RPMI8226 (cell line): ENCODE results near the gene ANXA5.
"Not testable (repeated sequence)": the region's sequence is repeated elsewhere in the genome, so short reads cannot be mapped to it uniquely, and the experiment has no call there.

ENCODE experiments used
- DNase-seq: peaks from one replicate; pipeline ENCODE4 v3.0.0-alpha.2; 2015

ANXA5 gene

GRCh38 chr4:121676345-121677075 is 20.3 kb downstream of the ANXA5 start:
- DNase-seq: no peak

DNA sequence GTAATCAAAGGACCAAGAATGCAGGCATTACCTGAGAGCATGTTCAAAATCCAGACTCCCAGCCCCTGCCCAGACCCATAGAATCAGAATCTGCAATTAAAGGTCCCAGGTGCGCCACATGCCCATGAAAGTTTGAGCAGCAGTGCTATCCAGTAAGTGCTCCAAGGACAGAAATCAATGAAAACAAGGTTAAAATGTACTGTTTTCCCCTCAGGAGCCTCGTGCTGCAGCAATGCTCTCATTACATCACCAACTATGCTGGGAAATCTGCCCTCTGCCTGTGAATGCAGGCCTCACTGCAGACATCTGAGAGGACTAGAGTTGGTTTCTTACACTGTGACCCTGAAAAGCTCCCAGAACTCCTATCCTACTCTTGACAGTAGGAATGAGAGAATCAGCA is 21.1 kb downstream of the ANXA5 start:
- DNase-seq: no peak

DNA sequence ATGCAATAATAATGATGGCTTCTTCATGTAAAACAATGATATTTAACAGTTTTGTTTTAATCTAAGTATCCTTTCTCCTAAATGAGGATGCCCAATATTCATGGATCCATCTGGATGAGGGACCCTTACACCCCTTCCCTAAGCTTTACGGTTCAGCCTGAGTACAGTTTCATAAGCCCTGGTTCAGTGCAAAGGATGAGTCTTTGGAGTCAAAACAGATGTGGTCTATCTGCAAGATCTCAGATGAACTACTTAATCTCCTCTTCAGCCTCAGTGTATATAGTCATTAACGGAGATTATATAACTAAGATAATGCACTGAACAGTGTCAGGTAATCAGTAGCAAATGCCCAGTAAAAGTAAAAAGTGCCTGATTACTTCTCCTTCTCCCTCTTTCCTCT is 22.1 kb downstream of the ANXA5 start:
- DNase-seq: no peak

- no peak for DNase-seq
Observed at GRCh38 chr4:121674191-121674590, 22.6 kb downstream of the ANXA5 start.

DNA sequence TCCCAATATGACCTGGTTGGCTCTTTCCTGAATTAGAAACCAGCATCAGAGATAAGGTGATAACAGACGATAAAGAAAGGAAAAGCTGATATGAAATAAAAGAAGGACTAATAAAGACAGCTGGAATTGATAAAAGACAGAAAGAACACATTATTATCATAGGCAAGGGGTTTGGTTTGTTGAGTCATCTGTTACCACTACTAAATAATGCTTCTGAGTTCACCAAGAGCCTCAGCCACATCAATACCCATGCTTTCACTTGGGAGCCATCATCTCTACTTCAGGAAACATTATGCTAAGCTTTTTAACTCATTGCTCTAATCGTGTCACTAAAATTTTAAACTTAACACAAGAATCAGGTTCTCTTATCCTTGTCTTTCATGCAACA is 27.6 kb downstream of the ANXA5 start:
- DNase-seq: no peak

DNA sequence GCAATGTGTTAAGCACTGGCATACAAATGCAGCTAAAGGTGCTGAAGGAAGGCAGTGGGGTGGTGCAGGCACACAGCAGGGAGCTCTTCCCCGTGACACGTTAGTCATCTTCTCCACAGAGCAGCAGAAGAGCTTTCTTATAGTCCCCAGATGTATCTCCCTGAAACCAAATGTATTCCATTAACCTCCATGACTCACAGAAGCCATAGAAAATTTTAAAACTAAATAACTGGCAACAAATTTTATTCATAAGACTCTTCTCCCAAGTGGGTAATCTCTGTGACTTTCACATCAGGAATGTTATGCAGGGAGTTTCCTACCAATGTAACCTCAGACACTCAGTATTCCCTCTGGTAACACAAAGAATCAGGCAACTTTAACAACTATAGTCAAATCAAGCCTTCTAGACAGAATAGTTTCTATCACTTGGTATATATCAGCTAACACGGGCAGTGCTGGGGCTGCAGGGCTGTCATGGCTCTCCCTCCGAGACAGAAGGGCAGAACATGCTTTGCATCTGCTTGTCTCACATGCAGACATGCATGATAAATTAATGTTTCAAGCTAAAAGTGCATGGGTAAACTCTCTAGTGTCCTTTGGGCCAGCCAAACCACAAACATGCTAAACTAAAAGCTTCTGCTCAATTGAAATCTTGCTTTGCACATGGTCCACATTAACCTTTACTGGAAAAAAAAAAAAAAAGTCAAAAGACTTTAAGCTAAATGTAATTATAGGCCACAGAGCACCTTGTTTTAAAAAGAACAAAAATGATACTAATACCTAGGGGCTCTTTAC is 28.2 kb downstream of the ANXA5 start:
- DNase-seq: no peak

- no peak for DNase-seq
Observed at GRCh38 chr4:121666091-121666679, 30.6 kb downstream of the ANXA5 start.

GRCh38 chr4:121665371-121665770 is 31.4 kb downstream of the ANXA5 start:
- DNase-seq: no peak

- DNase-seq: no peak
Observed at GRCh38 chr4:121662225-121662624, 34.6 kb downstream of the ANXA5 start.

- not testable (repeated sequence) for DNase-seq
Observed at GRCh38 chr4:121660175-121660933, 36.4 kb downstream of the ANXA5 start.

DNA sequence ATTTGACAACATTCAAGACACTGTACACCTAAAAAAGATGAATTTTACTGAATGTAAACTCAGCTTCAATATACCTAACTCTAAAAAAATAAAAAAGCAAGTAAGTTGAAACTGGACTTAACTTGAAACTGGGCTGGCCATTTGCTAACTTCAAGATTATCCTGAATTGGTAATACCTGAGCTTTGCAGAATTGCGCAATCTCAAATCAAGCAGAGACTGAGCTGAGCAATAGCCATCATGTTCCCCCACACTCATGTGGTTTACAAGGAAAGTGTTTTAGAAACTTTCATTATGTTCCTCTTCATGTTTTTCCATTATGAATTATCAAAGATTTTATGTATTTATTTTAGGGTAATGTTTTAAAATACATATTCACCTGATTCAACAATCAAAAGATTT is 38.7 kb downstream of the ANXA5 start:
- DNase-seq: no peak

DNA sequence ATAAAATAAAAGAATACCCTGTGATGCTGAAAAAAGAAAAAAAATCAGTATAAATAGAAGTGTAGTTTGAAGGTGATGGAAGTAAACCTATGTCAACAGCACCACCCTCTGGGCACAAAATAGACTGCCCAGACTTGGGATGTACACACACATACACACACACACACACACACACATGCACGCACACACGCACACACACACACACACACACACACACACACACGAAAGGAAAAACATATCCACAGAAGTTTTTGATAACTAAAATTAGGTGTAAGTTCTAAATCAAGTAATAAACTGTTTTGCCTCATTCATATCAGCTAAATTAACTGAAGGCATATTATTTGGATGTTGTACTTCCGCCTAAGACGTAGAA is 40.5 kb downstream of the ANXA5 start:
- DNase-seq: peak; percentile 30

- DNase-seq: no peak
Observed at GRCh38 chr4:121655320-121656268, 41.2 kb downstream of the ANXA5 start.

- DNase-seq: peak; percentile 51
Observed at GRCh38 chr4:121654738-121655137, 42.0 kb downstream of the ANXA5 start.

- no peak for DNase-seq
Observed at GRCh38 chr4:121653986-121654385, 42.8 kb downstream of the ANXA5 start.

DNA sequence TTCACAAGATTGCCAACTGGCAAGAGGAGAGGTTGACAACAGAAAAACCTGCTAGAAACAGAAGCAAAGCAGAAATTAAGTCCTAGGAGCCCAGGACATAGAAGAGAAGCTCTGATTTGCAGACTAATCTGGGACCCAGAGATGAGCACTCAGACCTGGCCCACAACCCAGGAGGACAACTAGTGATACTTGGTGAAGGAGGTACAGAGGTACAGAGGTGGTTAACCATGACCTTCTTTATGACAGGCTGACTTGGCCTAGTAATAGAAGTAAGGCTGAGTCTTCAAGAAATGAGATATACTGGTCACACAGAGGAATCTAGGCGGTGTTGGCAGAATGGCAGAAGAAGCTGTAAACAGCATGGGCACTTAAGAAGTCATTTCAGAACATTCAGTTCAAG is 43.6 kb downstream of the ANXA5 start:
- DNase-seq: no peak

- no peak for DNase-seq
Observed at GRCh38 chr4:121651597-121651996, 45.2 kb downstream of the ANXA5 start.

GRCh38 chr4:121650741-121651140 is 46.0 kb downstream of the ANXA5 start:
- no peak for DNase-seq

DNA sequence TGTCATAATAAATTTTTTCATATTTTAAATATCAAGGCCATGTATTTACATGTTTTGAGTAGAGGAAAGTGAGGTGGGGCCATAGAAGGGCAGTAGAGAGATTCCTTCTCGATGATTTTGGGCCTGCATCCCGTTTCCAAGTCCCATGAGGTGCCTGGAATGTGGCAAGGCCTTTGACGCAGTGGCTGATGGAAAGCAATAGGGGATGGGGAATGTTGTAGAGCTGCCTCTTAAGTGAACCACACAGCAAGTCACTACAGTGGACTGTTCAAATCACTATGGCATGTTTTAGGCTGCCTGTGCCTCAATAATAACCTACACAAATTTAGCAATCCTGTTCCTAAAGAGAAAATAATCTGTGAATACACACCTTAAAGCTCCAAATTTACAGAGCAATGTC is 48.3 kb downstream of the ANXA5 start:
- DNase-seq: no peak

DNA sequence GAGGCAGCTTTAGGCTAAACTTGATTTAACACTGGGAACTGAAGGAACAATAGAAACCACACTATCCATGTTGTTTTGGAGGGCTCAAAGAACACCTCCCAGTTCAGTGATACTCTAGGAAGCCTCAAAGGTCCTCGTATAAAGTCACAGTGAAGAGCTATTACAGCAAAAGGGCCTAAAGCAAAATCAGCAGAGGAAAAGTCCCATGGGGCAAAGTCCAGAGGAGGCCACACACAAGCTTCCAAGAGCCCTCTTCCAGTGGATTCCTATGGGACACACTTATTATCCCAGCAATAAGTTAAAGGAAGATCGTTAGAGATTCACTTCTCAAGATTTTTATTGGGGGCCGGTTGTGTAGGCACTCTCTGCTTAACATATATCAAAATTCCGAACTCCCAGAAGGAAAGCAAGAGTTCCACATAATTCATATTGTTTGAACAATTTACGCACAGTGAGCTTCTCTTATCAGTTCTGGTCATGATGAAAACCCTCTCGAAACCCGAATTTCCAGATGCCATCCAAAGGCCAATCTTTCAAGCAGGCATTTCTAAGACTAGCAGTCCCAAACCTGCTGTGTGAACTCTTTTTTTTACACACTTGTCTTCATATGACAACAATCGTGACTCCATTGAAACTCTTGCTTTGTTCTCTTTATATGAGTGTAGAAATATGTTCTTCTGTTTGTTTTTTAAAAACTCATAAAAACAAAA is 53.7 kb downstream of the ANXA5 start:
- no peak for DNase-seq

- no peak for DNase-seq
Observed at GRCh38 chr4:121642292-121642691, 54.5 kb downstream of the ANXA5 start.

GRCh38 chr4:121633653-121634052 is 63.1 kb downstream of the ANXA5 start:
- DNase-seq: no peak
